Measurements from ENCODE around the gene PTDSS2.

DNA sequence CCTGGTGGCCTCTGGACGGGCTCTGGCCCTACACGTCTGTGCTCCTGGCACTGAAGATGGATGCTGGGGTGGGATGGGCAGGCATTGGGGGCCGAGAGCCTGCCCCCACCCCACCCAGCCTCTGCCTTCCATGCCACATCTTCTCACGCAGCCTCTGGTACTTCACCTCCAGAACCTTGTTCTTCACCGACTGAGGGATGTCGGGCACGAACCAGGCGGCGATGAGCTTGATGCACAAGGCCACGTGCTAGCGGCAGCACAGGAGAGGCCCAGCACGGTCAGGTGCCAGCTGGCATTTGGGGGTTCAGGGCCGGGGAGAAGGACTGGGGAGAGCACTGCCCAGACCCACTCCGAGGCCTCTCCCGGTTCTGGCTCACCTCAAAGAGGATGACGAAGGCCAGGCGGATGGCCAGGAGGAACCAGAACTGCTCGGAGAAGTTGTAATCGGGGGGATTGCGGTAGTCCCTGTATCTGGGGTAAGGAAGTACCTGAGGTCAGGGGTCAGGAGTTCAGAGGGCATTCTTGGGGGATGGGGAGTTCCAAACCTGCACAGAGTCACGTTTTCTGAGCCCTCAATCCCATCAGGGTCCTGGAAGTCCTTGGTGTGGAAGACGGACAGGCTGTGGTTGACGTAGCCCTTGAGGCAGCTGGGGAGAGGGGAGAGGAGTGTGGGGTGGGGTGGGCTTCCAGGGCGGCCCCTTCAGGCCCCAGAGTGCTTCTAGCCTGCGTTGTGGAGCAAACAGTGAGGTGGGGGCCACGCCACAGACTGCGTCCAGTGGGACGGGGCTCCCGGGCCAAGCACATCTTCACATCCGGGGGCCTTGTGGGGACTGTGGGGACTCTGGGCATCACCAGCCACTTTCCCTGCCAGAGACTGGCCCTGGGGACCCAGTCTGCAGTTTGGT, 31.5 kb upstream of the PTDSS2 start:
- TF ChIP-seq, protein P1, sequence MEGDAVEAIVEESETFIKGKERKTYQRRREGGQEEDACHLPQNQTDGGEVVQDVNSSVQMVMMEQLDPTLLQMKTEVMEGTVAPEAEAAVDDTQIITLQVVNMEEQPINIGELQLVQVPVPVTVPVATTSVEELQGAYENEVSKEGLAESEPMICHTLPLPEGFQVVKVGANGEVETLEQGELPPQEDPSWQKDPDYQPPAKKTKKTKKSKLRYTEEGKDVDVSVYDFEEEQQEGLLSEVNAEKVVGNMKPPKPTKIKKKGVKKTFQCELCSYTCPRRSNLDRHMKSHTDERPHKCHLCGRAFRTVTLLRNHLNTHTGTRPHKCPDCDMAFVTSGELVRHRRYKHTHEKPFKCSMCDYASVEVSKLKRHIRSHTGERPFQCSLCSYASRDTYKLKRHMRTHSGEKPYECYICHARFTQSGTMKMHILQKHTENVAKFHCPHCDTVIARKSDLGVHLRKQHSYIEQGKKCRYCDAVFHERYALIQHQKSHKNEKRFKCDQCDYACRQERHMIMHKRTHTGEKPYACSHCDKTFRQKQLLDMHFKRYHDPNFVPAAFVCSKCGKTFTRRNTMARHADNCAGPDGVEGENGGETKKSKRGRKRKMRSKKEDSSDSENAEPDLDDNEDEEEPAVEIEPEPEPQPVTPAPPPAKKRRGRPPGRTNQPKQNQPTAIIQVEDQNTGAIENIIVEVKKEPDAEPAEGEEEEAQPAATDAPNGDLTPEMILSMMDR (IDR thresholded peaks at IDR 0.05): no peak
- no peak for TF ChIP-seq POLR2A (IDR thresholded peaks at IDR 0.05; ENCODE audit: low read depth)
- TF ChIP-seq EP300 (IDR thresholded peaks at IDR 0.05): no peak
